ENCODE data around the gene SPATA13. TPM values are rescaled to one million over a fixed set of nuclear protein-coding genes. Genes with fewer than 3 reads are reported as not detected.

SPATA13 gene
- total RNA-seq, 1 donor from 2014 or later, result 12.1 TPM

GRCh38 chr13:24232037-24232436 is 71.5 kb downstream of the SPATA13 start:
- no peak overlapping the region for H3K4me3 ChIP-seq (ENCODE audit: low read depth, low read length)
- no peak for DNase-seq (ENCODE audit: low read depth)
- TF ChIP-seq, protein P1, sequence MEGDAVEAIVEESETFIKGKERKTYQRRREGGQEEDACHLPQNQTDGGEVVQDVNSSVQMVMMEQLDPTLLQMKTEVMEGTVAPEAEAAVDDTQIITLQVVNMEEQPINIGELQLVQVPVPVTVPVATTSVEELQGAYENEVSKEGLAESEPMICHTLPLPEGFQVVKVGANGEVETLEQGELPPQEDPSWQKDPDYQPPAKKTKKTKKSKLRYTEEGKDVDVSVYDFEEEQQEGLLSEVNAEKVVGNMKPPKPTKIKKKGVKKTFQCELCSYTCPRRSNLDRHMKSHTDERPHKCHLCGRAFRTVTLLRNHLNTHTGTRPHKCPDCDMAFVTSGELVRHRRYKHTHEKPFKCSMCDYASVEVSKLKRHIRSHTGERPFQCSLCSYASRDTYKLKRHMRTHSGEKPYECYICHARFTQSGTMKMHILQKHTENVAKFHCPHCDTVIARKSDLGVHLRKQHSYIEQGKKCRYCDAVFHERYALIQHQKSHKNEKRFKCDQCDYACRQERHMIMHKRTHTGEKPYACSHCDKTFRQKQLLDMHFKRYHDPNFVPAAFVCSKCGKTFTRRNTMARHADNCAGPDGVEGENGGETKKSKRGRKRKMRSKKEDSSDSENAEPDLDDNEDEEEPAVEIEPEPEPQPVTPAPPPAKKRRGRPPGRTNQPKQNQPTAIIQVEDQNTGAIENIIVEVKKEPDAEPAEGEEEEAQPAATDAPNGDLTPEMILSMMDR (conservative IDR thresholded peaks at IDR 0.05; ENCODE audit: low read depth, low read length), result no peak

DNA sequence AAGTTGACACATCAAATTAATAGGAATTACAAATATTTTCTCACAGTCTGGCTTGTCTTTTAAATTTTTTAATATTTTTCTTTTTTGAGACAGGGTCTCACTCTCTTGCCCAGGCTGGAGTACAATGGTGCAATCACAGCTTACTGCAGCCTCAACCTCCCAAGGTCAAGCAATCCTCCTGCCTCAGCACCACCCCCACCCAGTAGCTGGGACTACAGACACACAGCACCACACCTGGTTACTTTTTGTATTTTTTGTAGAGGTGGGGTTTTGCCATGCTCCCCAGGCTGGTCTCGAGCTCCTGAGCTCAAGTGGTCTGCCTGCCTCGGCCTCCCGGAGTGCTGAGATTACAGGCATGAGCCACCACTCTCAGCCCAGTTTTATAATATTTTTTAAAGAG is 72.0 kb downstream of the SPATA13 start:
- TF ChIP-seq, protein P1 (conservative IDR thresholded peaks at IDR 0.05; ENCODE audit: low read depth, low read length), result no peak
- no peak for DNase-seq (ENCODE audit: low read depth)
- no peak overlapping the region for H3K4me3 ChIP-seq (ENCODE audit: low read depth, low read length)

- H3K4me3 ChIP-seq (ENCODE audit: low read depth, low read length), result no peak overlapping the region
- TF ChIP-seq, protein P1 (conservative IDR thresholded peaks at IDR 0.05; ENCODE audit: low read depth, low read length), result no peak
- DNase-seq (ENCODE audit: low read depth), result no peak
These were observed 72.9 kb downstream of the SPATA13 start for GRCh38 chr13:24233351-24233901.

- DNase-seq (ENCODE audit: low read depth), result no peak
- TF ChIP-seq, protein P1 (conservative IDR thresholded peaks at IDR 0.05; ENCODE audit: low read depth, low read length), result no peak
- no peak overlapping the region for H3K4me3 ChIP-seq (ENCODE audit: low read depth, low read length)
These were observed 73.8 kb downstream of the SPATA13 start for GRCh38 chr13:24234200-24234915.

DNA sequence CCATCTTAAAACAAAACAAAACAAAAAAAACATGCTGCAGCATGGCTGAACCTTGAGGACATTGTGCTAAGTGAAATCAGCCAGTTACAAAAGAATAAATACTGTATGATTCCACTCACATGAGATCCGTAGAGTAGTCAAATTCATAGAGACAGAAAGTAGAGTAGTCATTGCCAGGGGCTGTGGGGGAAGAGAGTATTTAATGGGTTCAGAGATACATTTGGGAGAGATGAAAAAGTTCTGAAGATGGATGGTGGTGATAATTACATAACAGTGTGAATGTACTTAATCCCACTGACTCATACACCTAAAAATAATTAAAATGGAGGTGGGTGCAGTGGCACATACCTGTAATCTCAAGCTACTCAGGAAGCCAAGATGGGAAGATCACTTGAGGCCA is 76.8 kb downstream of the SPATA13 start:
- TF ChIP-seq, protein P1 (conservative IDR thresholded peaks at IDR 0.05; ENCODE audit: low read depth, low read length), result no peak
- no peak for DNase-seq (ENCODE audit: low read depth)
- H3K4me3 ChIP-seq (ENCODE audit: low read depth, low read length), result no peak overlapping the region

GRCh38 chr13:24241336-24241735 is 80.8 kb downstream of the SPATA13 start:
- TF ChIP-seq, protein P1 (conservative IDR thresholded peaks at IDR 0.05; ENCODE audit: low read depth, low read length), result no peak
- no peak for DNase-seq (ENCODE audit: low read depth)
- H3K4me3 ChIP-seq (ENCODE audit: low read depth, low read length), result no peak overlapping the region

DNA sequence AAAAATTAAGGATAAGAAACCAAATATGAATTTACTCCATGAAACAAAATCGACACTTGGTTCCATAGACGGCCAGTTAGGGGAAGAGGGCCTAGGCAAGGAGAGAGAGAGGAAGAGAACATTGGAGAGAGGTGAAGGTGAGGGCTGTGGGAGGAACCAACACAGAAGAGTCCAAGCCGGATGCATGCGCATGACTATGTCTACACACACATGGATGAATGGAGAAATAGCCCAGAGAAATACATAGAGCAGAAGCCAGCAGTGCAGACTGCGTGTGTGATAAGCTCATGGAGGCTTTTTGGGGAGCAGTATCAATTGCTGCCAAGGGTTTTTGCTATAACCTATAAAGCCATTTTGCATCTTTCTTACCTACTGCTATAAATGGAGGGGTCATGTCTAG is 81.6 kb downstream of the SPATA13 start:
- TF ChIP-seq, protein P1 (conservative IDR thresholded peaks at IDR 0.05; ENCODE audit: low read depth, low read length), result no peak
- DNase-seq (ENCODE audit: low read depth), result no peak
- no peak overlapping the region for H3K4me3 ChIP-seq (ENCODE audit: low read depth, low read length)

Measured in epithelial cell of proximal tubule (primary cell).